Stimulated activated CD8-positive, alpha-beta memory T cell treated with anti-CD3 and anti-CD28 coated beads, Interleukin-12 subunit alpha, Interleukin-12 subunit beta, amount 100 ng/mL, for 1 hour (primary cell): ENCODE results near the gene PSAPL1.

ENCODE experiments used
- DNase-seq: peaks from one replicate; pipeline ENCODE4 v3.0.0-alpha.2; 2020; ENCODE audit warnings: low read depth

The PSAPL1 gene

DNA sequence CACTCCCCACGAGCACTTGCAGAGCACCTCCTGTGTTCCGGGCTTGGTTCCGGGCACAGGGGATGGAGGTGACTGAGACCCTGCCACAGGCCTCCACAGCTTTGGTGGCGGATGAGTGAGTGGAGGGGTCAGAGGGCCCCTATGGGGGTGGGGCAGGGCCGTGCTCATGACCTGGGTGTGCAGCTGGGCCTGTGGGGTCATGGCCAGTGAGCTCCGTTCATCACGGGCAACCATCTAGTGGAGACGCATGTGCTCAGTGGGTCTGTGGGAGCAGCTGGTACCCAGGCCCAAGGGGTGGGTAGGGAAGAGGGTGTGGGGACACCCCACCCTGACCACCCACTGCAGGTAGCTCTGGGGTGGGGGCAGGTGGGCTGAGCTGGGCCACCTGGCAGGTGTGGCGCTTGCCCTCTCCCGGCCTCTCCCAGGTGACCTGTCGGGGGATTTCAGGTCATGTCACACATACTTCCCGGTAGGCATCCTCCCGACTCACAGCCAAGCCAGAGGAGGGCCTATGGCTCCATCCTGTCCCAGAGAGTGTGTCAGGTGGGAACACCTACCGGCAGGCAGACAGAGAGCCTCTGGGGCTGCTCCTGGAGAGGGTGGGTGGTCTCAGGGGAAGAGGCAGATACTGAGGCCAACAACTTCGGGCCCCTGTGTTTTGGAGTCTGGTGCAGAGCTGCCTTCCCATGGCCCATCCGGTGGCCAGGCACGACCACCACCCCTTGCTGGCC, 3.6 kb downstream of the PSAPL1 start:
- no peak for DNase-seq

DNA sequence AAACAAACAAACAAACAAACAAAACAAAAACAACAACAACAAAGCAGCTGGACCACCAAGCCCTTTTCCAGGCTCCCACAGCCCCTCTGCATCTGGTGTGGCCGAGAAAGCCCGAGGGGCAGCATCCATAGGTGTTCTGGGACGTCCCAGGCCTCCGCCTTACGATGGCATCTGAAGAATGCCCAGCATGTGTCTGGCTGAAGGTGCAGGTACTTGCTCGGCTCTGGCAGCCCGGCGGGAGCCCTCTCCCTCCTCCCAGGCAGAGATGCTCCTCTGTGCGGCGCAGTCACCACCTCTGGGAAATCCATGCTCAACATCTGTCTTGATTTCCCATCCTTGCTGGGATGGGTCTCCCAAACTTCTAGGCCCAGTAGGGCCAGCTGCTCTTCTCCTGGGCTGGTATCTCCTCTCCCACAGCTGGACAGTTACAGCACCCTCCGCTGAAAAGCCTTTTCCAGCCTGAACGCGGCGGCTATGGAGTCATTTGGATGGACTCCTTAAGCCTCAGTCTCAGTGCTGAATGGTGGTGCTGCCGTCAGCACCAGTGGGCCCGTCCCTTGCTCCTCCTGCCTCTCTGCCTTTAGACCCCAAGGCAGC, 4.3 kb downstream of the PSAPL1 start:
- no peak for DNase-seq

- DNase-seq = no peak
Observed at GRCh38 chr4:7429601-7430078, 5.1 kb downstream of the PSAPL1 start.

DNA sequence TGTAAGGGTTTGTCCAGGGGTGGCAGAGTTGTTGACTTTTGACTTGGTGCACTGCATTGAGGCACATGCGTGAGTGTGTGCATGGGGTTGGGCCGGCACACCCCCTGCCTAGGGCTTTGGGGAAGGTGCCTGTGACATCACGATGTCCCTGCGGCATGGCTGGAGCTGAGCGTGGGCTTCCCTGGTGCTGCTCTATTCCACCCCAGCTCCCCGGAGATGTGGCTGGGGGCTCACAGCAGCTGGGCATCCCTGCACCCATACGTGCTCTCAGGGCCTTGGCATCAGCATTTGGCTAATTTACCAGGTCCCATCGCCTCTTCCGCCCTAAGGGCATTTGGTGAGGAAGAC, 5.7 kb downstream of the PSAPL1 start:
- no peak for DNase-seq

DNA sequence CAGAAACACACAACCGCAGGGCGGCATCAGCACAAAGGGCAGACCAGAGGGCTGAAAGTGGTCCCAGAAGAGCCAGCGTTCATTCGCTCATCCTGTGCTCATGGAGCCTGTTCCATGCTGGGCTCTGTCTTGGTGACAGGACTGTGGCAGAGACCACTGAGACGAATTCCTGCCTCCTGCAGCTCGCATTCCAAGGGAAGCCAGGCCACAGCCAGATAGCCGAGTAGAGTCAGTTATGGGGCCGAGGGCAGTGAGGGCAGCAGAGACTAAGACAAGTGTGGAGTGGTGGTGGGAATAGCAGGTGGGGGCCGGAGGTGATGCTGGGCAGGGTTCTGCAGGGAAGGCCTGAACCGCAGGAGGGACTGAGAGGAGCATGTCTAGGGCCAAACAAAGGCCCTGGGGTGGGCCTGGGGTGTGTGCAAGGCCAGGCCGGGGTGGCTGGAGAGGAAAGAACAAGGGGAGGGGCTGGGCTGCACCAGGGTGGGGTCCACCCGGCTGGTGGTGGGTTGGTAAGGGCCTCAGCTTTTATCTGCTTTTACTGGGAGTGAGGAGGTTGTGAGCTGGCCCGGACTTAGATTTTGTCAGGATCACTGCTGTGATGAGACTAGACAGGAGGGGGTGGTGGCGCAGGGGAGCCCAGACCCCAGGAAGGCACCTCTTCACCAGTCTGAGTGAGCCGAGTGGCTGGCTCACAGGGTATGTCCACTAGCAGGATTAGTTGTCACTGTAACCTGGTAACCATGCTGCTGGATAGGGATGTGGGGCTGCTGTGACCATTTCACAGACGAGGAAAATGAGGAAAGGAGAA, 6.3 kb downstream of the PSAPL1 start:
- DNase-seq = no peak

GRCh38 chr4:7427831-7428260, 6.9 kb downstream of the PSAPL1 start:
- no peak for DNase-seq

- DNase-seq = no peak
Observed at GRCh38 chr4:7427361-7427760, 7.4 kb downstream of the PSAPL1 start.

GRCh38 chr4:7426525-7427171, 8.1 kb downstream of the PSAPL1 start:
- DNase-seq = no peak

GRCh38 chr4:7425591-7426468, 8.9 kb downstream of the PSAPL1 start:
- no peak for DNase-seq

GRCh38 chr4:7425124-7425523, 9.6 kb downstream of the PSAPL1 start:
- DNase-seq = no peak

- no peak for DNase-seq
Observed at GRCh38 chr4:7424553-7425111, 10.1 kb downstream of the PSAPL1 start.

DNA sequence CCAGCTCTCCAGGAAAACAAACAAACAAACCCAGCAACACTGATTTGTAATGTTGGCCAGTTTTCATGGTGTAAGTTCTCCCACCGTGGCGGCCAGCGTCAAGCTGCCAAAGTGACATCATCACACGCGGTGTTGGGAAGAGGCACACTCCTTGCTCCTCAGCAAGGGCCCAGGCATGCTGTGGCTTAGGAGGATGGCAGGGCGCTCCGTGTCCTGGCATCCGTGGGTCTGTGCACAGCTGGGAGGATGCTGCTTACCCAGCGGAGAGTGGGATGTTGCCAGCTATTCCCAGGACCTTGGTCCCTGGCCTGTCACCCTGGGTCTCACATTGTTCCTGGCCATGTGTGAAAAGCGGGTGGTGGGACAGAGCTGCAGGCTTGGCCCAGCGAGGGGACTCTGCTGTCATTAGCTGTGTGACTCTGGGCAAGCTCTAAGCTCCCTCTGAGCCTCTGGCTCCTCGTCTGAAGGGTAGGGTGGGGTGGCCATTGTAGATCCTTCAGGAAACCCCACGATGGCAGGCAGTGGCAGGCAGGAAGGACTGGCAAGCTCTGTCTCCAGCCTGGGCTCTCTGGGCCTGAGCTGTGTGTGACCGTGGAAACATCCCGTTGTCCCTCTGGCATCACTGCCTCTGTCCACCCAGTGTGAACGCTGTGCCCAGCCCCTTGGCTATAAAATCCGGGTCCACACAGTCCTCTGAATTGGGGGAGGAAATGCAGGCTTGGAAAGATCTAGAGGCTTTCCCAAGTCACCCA, 10.8 kb downstream of the PSAPL1 start:
- DNase-seq = no peak

- DNase-seq = no peak
Observed at GRCh38 chr4:7423391-7423790, 11.3 kb downstream of the PSAPL1 start.

GRCh38 chr4:7422898-7423180, 11.9 kb downstream of the PSAPL1 start:
- DNase-seq = no peak

- no peak for DNase-seq
Observed at GRCh38 chr4:7422151-7422897, 12.4 kb downstream of the PSAPL1 start.

DNA sequence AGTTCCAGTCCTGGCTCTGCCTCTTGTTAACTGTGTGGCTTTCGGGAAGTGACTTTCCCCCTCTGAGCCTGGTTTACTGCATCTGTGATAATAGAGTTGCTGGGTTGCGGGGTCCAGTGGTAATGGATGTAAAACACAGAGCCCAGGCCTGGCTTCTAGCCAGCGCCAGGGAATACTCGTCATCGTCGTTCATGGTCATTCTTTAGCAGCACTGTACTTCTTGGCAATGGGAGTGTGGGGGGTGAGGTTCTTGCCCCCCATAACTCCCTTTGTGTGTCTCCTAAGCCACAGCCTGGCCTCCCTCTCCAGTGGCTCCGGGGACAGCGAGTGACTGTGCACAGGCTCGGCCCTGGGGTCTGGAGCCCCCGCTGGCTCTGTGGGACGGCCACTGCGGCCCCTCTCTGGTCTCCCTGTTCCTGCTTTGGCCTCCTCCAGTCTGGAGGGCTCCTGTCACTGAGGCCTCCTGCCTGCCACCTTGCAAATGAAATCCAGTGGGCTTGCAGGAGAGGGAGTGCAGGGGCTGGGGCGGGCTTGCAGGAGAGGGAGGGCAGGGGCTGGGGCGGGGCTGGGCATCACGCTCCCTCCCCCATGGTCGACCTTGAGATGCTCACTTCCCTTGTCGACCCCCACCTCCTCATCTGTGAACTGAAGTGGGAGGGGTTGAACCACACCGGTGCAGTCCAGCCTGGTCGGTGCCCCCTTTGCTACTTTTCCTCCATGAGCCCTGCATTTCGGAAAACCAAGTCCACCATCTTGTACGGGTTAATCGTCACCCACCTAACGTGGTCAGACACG, 13.2 kb downstream of the PSAPL1 start:
- DNase-seq = no peak

GRCh38 chr4:7420661-7421040, 14.1 kb downstream of the PSAPL1 start:
- DNase-seq = no peak

DNA sequence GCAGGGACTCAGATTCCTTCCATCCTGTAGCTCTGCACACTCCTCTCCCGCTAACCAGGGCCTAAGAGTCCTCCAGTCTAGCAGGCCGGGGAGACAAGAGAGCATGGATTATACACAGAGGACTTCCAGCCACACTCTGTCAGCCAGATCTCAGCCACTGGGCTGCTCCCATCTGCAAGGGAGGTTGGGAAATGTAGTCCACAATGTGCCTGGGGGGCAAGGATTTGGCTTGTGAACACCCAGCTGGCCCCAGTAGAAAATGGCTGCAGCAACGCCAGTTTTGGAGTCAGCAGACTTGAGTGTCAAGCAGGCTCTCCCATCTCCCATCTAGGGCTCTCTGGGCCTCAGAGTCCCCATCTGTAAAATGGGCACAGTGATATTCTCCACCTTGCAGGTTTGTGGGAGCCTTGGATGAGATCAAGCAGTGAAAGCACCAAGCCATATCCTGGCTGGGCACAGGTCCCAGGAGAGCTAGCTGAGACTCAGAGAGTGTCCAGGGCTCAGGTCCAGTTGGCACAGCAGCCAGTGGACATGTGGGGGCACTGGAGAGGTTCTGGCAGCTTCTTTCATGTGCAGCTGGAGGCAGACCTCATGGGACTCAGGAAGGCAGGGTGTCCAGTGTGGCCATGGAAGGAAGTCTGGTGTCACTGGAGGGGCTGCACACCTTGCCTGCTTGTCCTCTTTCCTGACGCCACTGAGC, 14.6 kb downstream of the PSAPL1 start:
- DNase-seq = no peak
